K562 (cell line): ENCODE data around the gene PLAC8L1. TPM values are rescaled to one million over a fixed set of nuclear protein-coding genes. Genes with fewer than 3 reads are reported as not detected.

Experiments used
- BHLHE40 ChIP-seq: IDR thresholded peaks from 2 replicates; pipeline ENCODE4 v1.6.1; 2011; ENCODE audit warnings: low read length, improper control_type of control experiment
- GATA2 ChIP-seq: sonication (generic); formaldehyde crosslinking; IDR thresholded peaks from 2 replicates; pipeline ENCODE4 v1.4.0; 2020; ENCODE audit warnings: mild to moderate bottlenecking, missing genetic modification reagents
- GTF2A2 ChIP-seq: IDR thresholded peaks from 2 replicates; pipeline ENCODE4 v1.6.1; 2016; ENCODE audit warnings: mild to moderate bottlenecking, missing genetic modification characterization, missing compliant biosample characterization
- ILF3 ChIP-seq: fragments of 450-650 bp; IDR thresholded peaks from 2 replicates; pipeline ENCODE4 v1.6.1; 2018; ENCODE audit warnings: antibody characterized with exemption, mild to moderate bottlenecking, moderate library complexity, borderline replicate concordance
- KHSRP ChIP-seq: fragments of 450-650 bp; IDR thresholded peaks from 2 replicates; pipeline ENCODE4 v1.6.1; 2017
- NELFE ChIP-seq: IDR thresholded peaks from 2 replicates; pipeline ENCODE4 v1.6.1; 2011; ENCODE audit warnings: mild to moderate bottlenecking; ENCODE audit not compliant: insufficient read depth, insufficient read length
- NEUROD1 ChIP-seq: fragments of 150-350 bp; IDR thresholded peaks from 2 replicates; pipeline ENCODE4 v1.6.1; 2014; ENCODE audit warnings: borderline replicate concordance, low read length, low read depth; ENCODE audit not compliant: partially characterized antibody
- PCBP1 ChIP-seq: fragments of 200-400 bp; formaldehyde crosslinking; IDR thresholded peaks from 2 replicates; pipeline ENCODE4 v1.6.1; 2018; ENCODE audit warnings: mild to moderate bottlenecking, low read depth, low read length; ENCODE audit not compliant: poor library complexity, severe bottlenecking
- PHF20 ChIP-seq: fragments of 450-650 bp; IDR thresholded peaks from 2 replicates; pipeline ENCODE4 v1.6.1; 2018; ENCODE audit not compliant: partially characterized antibody
- SAFB ChIP-seq: fragments of 200-400 bp; formaldehyde crosslinking; IDR thresholded peaks from 2 replicates; pipeline ENCODE4 v1.6.1; 2017; ENCODE audit warnings: low read depth, low read length, borderline replicate concordance
- SMAD3 ChIP-seq: fragments of 450-650 bp; formaldehyde crosslinking; conservative IDR thresholded peaks from 2 replicates; pipeline ENCODE4 v1.4.0; 2020; ENCODE audit warnings: mild to moderate bottlenecking
- SNIP1 ChIP-seq: fragments of 450-650 bp; IDR thresholded peaks from 2 replicates; pipeline ENCODE4 v1.7.1; 2017; ENCODE audit warnings: low read depth, mild to moderate bottlenecking
- ZKSCAN1 ChIP-seq: fragments of 150-350 bp; IDR thresholded peaks from 2 replicates; pipeline ENCODE4 v1.6.1; 2016; ENCODE audit warnings: low read depth, low read length
- ZNF165 ChIP-seq: fragments of 250-450 bp; sonication (Bioruptor Pico); IDR thresholded peaks from 2 replicates; pipeline ENCODE4 v1.4.0; 2020; ENCODE audit warnings: borderline replicate concordance
- ZNF175 ChIP-seq: fragments of 200-800 bp; sonication (Bioruptor generic); IDR thresholded peaks from 2 replicates; pipeline ENCODE4 v1.6.1; 2016; ENCODE audit warnings: low read depth, mild to moderate bottlenecking, missing genetic modification characterization, missing compliant biosample characterization
- ZNF239 ChIP-seq: fragments of 250-450 bp; sonication (Bioruptor Pico); IDR thresholded peaks from 2 replicates; pipeline ENCODE4 v1.4.0; 2020; ENCODE audit warnings: mild to moderate bottlenecking
- ZNF551 ChIP-seq: fragments of 250-450 bp; sonication (Bioruptor Pico); IDR thresholded peaks from 2 replicates; pipeline ENCODE4 v1.5.0; 2021; ENCODE audit warnings: mild to moderate bottlenecking, moderate library complexity
- polyA plus RNA-seq, 8 experiments: library from polyadenylated mRNA; depleted of rRNA in 4 of 8; stranded (reverse) in 5 of 8; unstranded in 3 of 8; fragments of >200 nt; fragmentation: Nextera tagmentation in 2 of 8; fragmentation: Illumina TruSeq in 1 of 8; extraction: Ambion mirVana in 2 of 8; extraction: Trizol in 1 of 8; gene quantifications; 2 replicates each; pipeline versions ENCODE4 v1.2.1 to v1.2.3, GENCODE V29; 2011 to 2014; ENCODE audit warnings: inconsistent platforms in 1 of 8, missing spikeins in 1 of 8
- total RNA-seq, 7 experiments: library from RNA; depleted of rRNA in 6 of 7; stranded (reverse); fragments of >200 nt in 6 of 7; fragmentation: Illumina TruSeq in 2 of 7; extraction: Trizol in 2 of 7; gene quantifications; 2 replicates each; pipeline versions ENCODE4 v1.2.1 to v1.2.3, GENCODE V29; 2011 to 2021; ENCODE audit warnings: low replicate concordance in 1 of 7
- TF ChIP-seq, protein P1 (sequence below): fragments of 450-650 bp; IDR thresholded peaks from 2 replicates; pipeline ENCODE4 v1.6.1; 2016; ENCODE audit warnings: mild to moderate bottlenecking, moderate library complexity
- TF ChIP-seq, protein P2 (sequence below): IDR thresholded peaks from 2 replicates; pipeline ENCODE4 v1.6.1; 2014; ENCODE audit warnings: antibody characterized with exemption

The PLAC8L1 gene
- total and polyA plus RNA-seq, 9 of the 15 experiments (the other 6 are each of a cell fraction or from before 2014, with no cell fraction given): 0.10 to 0.43 (median 0.26) TPM; not detected in 3

DNA sequence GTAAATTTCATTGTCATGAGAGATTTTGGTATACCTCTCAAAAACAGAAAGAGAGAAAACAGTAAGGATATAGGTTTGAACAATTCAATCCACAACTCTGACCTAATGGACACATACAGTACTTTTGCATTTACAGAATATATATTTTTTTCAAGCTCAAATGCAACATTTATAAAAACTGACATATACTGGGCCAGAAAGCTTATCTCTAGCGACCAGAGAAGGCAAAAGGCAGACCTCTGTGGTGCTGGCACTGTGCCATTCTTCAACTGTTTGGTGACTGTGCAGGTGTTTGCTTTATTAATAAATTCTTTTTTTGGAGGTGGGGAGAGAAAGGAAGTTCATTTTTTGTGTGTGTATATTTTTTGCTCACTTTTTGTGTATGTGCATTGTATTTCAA is 6.0 kb upstream of the PLAC8L1 start (continued):
- TF ChIP-seq, protein P1, sequence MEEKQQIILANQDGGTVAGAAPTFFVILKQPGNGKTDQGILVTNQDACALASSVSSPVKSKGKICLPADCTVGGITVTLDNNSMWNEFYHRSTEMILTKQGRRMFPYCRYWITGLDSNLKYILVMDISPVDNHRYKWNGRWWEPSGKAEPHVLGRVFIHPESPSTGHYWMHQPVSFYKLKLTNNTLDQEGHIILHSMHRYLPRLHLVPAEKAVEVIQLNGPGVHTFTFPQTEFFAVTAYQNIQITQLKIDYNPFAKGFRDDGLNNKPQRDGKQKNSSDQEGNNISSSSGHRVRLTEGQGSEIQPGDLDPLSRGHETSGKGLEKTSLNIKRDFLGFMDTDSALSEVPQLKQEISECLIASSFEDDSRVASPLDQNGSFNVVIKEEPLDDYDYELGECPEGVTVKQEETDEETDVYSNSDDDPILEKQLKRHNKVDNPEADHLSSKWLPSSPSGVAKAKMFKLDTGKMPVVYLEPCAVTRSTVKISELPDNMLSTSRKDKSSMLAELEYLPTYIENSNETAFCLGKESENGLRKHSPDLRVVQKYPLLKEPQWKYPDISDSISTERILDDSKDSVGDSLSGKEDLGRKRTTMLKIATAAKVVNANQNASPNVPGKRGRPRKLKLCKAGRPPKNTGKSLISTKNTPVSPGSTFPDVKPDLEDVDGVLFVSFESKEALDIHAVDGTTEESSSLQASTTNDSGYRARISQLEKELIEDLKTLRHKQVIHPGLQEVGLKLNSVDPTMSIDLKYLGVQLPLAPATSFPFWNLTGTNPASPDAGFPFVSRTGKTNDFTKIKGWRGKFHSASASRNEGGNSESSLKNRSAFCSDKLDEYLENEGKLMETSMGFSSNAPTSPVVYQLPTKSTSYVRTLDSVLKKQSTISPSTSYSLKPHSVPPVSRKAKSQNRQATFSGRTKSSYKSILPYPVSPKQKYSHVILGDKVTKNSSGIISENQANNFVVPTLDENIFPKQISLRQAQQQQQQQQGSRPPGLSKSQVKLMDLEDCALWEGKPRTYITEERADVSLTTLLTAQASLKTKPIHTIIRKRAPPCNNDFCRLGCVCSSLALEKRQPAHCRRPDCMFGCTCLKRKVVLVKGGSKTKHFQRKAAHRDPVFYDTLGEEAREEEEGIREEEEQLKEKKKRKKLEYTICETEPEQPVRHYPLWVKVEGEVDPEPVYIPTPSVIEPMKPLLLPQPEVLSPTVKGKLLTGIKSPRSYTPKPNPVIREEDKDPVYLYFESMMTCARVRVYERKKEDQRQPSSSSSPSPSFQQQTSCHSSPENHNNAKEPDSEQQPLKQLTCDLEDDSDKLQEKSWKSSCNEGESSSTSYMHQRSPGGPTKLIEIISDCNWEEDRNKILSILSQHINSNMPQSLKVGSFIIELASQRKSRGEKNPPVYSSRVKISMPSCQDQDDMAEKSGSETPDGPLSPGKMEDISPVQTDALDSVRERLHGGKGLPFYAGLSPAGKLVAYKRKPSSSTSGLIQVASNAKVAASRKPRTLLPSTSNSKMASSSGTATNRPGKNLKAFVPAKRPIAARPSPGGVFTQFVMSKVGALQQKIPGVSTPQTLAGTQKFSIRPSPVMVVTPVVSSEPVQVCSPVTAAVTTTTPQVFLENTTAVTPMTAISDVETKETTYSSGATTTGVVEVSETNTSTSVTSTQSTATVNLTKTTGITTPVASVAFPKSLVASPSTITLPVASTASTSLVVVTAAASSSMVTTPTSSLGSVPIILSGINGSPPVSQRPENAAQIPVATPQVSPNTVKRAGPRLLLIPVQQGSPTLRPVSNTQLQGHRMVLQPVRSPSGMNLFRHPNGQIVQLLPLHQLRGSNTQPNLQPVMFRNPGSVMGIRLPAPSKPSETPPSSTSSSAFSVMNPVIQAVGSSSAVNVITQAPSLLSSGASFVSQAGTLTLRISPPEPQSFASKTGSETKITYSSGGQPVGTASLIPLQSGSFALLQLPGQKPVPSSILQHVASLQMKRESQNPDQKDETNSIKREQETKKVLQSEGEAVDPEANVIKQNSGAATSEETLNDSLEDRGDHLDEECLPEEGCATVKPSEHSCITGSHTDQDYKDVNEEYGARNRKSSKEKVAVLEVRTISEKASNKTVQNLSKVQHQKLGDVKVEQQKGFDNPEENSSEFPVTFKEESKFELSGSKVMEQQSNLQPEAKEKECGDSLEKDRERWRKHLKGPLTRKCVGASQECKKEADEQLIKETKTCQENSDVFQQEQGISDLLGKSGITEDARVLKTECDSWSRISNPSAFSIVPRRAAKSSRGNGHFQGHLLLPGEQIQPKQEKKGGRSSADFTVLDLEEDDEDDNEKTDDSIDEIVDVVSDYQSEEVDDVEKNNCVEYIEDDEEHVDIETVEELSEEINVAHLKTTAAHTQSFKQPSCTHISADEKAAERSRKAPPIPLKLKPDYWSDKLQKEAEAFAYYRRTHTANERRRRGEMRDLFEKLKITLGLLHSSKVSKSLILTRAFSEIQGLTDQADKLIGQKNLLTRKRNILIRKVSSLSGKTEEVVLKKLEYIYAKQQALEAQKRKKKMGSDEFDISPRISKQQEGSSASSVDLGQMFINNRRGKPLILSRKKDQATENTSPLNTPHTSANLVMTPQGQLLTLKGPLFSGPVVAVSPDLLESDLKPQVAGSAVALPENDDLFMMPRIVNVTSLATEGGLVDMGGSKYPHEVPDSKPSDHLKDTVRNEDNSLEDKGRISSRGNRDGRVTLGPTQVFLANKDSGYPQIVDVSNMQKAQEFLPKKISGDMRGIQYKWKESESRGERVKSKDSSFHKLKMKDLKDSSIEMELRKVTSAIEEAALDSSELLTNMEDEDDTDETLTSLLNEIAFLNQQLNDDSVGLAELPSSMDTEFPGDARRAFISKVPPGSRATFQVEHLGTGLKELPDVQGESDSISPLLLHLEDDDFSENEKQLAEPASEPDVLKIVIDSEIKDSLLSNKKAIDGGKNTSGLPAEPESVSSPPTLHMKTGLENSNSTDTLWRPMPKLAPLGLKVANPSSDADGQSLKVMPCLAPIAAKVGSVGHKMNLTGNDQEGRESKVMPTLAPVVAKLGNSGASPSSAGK: no peak
- no peak for TF ChIP-seq BHLHE40
- no peak for TF ChIP-seq PCBP1
- peak; percentile 65; the same call in 1 of the 2 replicates for TF ChIP-seq ILF3
- TF ChIP-seq ZNF175 (CRISPR knock-in tag): no peak
- TF ChIP-seq PHF20: no peak
- no peak for TF ChIP-seq NEUROD1
- TF ChIP-seq SAFB: no peak
- TF ChIP-seq, protein P2, sequence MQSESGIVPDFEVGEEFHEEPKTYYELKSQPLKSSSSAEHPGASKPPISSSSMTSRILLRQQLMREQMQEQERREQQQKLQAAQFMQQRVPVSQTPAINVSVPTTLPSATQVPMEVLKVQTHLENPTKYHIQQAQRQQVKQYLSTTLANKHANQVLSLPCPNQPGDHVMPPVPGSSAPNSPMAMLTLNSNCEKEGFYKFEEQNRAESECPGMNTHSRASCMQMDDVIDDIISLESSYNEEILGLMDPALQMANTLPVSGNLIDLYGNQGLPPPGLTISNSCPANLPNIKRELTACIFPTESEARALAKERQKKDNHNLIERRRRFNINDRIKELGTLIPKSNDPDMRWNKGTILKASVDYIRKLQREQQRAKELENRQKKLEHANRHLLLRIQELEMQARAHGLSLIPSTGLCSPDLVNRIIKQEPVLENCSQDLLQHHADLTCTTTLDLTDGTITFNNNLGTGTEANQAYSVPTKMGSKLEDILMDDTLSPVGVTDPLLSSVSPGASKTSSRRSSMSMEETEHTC: no peak
- no peak for TF ChIP-seq SMAD3
- TF ChIP-seq ZNF551 (CRISPR knock-in tag): no peak
- TF ChIP-seq ZNF165 (CRISPR knock-in tag): no peak
- TF ChIP-seq SNIP1: no peak
- peak; percentile 51; the same call in 1 of the 2 replicates for TF ChIP-seq KHSRP
- TF ChIP-seq ZNF239 (CRISPR knock-in tag): no peak
- no peak for TF ChIP-seq NELFE
- TF ChIP-seq ZKSCAN1: peak; percentile 57; the same call in 1 of the 2 replicates
- no peak for TF ChIP-seq GTF2A2 (tag)
- TF ChIP-seq GATA2 (CRISPR knock-in tag): no peak
